H9 (cell line): ENCODE data around the gene BCAS3. TPM values are rescaled to one million over a fixed set of nuclear protein-coding genes. Genes with fewer than 3 reads are reported as not detected.

Source experiments
- DNase-seq: peaks from one replicate; pipeline ENCODE4 v3.0.0-alpha.2; 2017
- H2AFZ ChIP-seq: one replicate; pipeline ENCODE4 v1.6.1; 2013; ENCODE audit warnings: mild to moderate bottlenecking, low read length, control low read depth, moderate library complexity
- H2AK5ac ChIP-seq: 2 replicates; pipeline ENCODE4 v1.6.1; 2013; ENCODE audit warnings: low read length, control low read depth, mixed read lengths; ENCODE audit not compliant: insufficient read length
- H2BK120ac ChIP-seq: one replicate; pipeline ENCODE4 v1.6.1; 2013; ENCODE audit warnings: low read depth, mild to moderate bottlenecking, low read length, control low read depth, inconsistent platforms; ENCODE audit not compliant: poor library complexity, severe bottlenecking
- H2BK12ac ChIP-seq: 2 replicates; pipeline ENCODE4 v1.6.1; 2013; ENCODE audit warnings: low read length, control low read depth, mixed read lengths, low read depth; ENCODE audit not compliant: insufficient read length
- H2BK15ac ChIP-seq: 2 replicates; pipeline ENCODE4 v1.6.1; 2013; ENCODE audit warnings: low read depth, low read length, control low read depth
- H2BK20ac ChIP-seq: one replicate; pipeline ENCODE4 v1.6.1; 2013; ENCODE audit warnings: low read depth, mild to moderate bottlenecking, low read length, control low read depth, inconsistent platforms; ENCODE audit not compliant: poor library complexity, severe bottlenecking
- H2BK5ac ChIP-seq: 2 replicates; pipeline ENCODE4 v1.6.1; 2013; ENCODE audit warnings: low read length, control low read depth, mixed read lengths; ENCODE audit not compliant: insufficient read length
- H3K14ac ChIP-seq: 2 replicates; pipeline ENCODE4 v1.6.1; 2013; ENCODE audit warnings: low read length, control low read depth; ENCODE audit not compliant: insufficient read depth
- H3K18ac ChIP-seq: 2 replicates; pipeline ENCODE4 v1.6.1; 2013; ENCODE audit warnings: low read depth, mild to moderate bottlenecking, mixed read lengths, low read length, control low read depth; ENCODE audit not compliant: insufficient read length
- H3K23ac ChIP-seq: 2 replicates; pipeline ENCODE4 v1.6.1; 2013; ENCODE audit warnings: low read length, control low read depth, mixed read lengths, low read depth; ENCODE audit not compliant: insufficient read length
- H3K23me2 ChIP-seq: 2 replicates; pipeline ENCODE4 v1.6.1; 2013; ENCODE audit warnings: low read depth, mild to moderate bottlenecking, mixed read lengths, low read length, control low read depth; ENCODE audit not compliant: insufficient read length, poor library complexity, severe bottlenecking
- H3K27ac ChIP-seq: 2 replicates; pipeline ENCODE4 v1.5.1; 2013; ENCODE audit warnings: low read length, control low read depth, mixed read lengths, low read depth; ENCODE audit not compliant: insufficient read length
- H3K27me3 ChIP-seq: 2 replicates; pipeline ENCODE4 v1.6.1; 2013; ENCODE audit warnings: low read length, control low read depth, inconsistent platforms; ENCODE audit not compliant: insufficient read depth
- H3K4ac ChIP-seq: 2 replicates; pipeline ENCODE4 v1.6.1; 2013; ENCODE audit warnings: low read depth, mild to moderate bottlenecking, control low read depth, inconsistent platforms, low read length, moderate library complexity
- H3K4me1 ChIP-seq: 2 replicates; pipeline ENCODE4 v1.6.1; 2013; ENCODE audit warnings: low read length, control low read depth, inconsistent platforms; ENCODE audit not compliant: insufficient read depth
- H3K4me2 ChIP-seq: 2 replicates; pipeline ENCODE4 v1.6.1; 2013; ENCODE audit warnings: low read length, control low read depth, mixed read lengths; ENCODE audit not compliant: insufficient read length, insufficient read depth
- H3K56ac ChIP-seq: 2 replicates; pipeline ENCODE4 v1.6.1; 2013; ENCODE audit warnings: low read depth, mild to moderate bottlenecking, mixed read lengths, low read length, control low read depth; ENCODE audit not compliant: insufficient read length
- H3K79me1 ChIP-seq: 2 replicates; pipeline ENCODE4 v1.6.1; 2013; ENCODE audit warnings: low read depth, mild to moderate bottlenecking, moderate library complexity, low read length, control low read depth, inconsistent platforms; ENCODE audit not compliant: insufficient read depth, poor library complexity, severe bottlenecking
- H3K79me2 ChIP-seq: 2 replicates; pipeline ENCODE4 v1.6.1; 2013; ENCODE audit warnings: low read length, control low read depth, inconsistent platforms; ENCODE audit not compliant: insufficient read depth
- H3K9ac ChIP-seq: 2 replicates; pipeline ENCODE4 v1.6.1; 2013; ENCODE audit warnings: low read length, control low read depth, mixed read lengths; ENCODE audit not compliant: insufficient read length; ENCODE audit errors: extremely low read depth
- H3K9me3 ChIP-seq: one replicate; pipeline ENCODE4 v1.6.1; 2013; ENCODE audit warnings: low read depth, low read length, inconsistent platforms; ENCODE audit not compliant: control insufficient read depth
- H3T11ph ChIP-seq: one replicate; pipeline ENCODE4 v1.6.1; 2013; ENCODE audit warnings: mild to moderate bottlenecking, low read length, control low read depth, inconsistent platforms
- H4K20me1 ChIP-seq: one replicate; pipeline ENCODE4 v1.6.1; 2013; ENCODE audit not compliant: control insufficient read depth, insufficient read length, insufficient read depth
- H4K5ac ChIP-seq: 2 replicates; pipeline ENCODE4 v1.6.1; 2013; ENCODE audit warnings: low read depth, mild to moderate bottlenecking, mixed read lengths, low read length, control low read depth; ENCODE audit not compliant: insufficient read length
- H4K8ac ChIP-seq: replicated peaks from 2 replicates; pipeline ENCODE4 v1.6.1; 2013; ENCODE audit warnings: low read length, control low read depth, mixed read lengths, low read depth; ENCODE audit not compliant: insufficient read length
- H4K91ac ChIP-seq: 2 replicates; pipeline ENCODE4 v1.6.1; 2013; ENCODE audit warnings: low read depth, mild to moderate bottlenecking, moderate library complexity, mixed read lengths, low read length, control low read depth; ENCODE audit not compliant: insufficient read length
- H3K27ac Mint-ChIP-seq, 3 experiments: 2 replicates in 2 of 3; 3 replicates in 1 of 3; pipeline ENCODE4 v1.8.0; 2020 to 2021; ENCODE audit warnings: mixed read lengths in 3 of 3, mild to moderate bottlenecking in 1 of 3, moderate library complexity in 1 of 3
- H3K27me3 Mint-ChIP-seq: 2 replicates; pipeline ENCODE4 v1.8.0; 2021; ENCODE audit warnings: low read depth, mild to moderate bottlenecking, moderate library complexity, mixed read lengths
- H3K36me3 Mint-ChIP-seq, 3 experiments: 2 replicates in 2 of 3; 3 replicates in 1 of 3; pipeline ENCODE4 v1.8.0; 2020 to 2021; ENCODE audit warnings: low read depth in 3 of 3, mixed read lengths in 3 of 3; ENCODE audit not compliant: insufficient read depth in 1 of 3
- H3K4me1 Mint-ChIP-seq, 2 experiments: 2 replicates each; pipeline ENCODE4 v1.8.0; 2020; ENCODE audit warnings: mixed read lengths in 2 of 2
- H3K4me3 Mint-ChIP-seq, 2 experiments: 2 replicates in 1 of 2; 3 replicates in 1 of 2; pipeline ENCODE4 v1.8.0; 2020 to 2021; ENCODE audit warnings: mild to moderate bottlenecking in 2 of 2, mixed read lengths in 2 of 2, moderate library complexity in 1 of 2
- H3K9me3 Mint-ChIP-seq, 2 experiments: 2 replicates in 1 of 2; 3 replicates in 1 of 2; pipeline ENCODE4 v1.8.0; 2020; ENCODE audit warnings: mild to moderate bottlenecking in 2 of 2, mixed read lengths in 2 of 2, moderate library complexity in 1 of 2
- WGBS: extraction: QIAGEN DNeasy Blood & Tissue Kit; methylation state at CpG from one replicate; pipeline ENCODE4 v1.1.7; 2013; ENCODE audit warnings: missing lambda C conversion rate, low lambda C conversion rate, mixed read lengths; ENCODE audit not compliant: insufficient read length; ENCODE audit errors: extremely low coverage; 5-methylcytosine and 5-hydroxymethylcytosine counted together
- total RNA-seq: library from RNA; stranded (reverse); gene quantifications from 2 replicates; pipeline ENCODE4 v1.2.1, GENCODE V29; 2021
- TF ChIP-seq, protein P1 (sequence below): fragments of 200-600 bp; sonication (generic); conservative IDR thresholded peaks from 3 replicates; pipeline ENCODE4 v1.8.0; 2021; ENCODE audit warnings: antibody characterized with exemption, mild to moderate bottlenecking

The BCAS3 gene
- total RNA-seq, 1 experiment from 2014 or later, result 22.4 TPM

DNA sequence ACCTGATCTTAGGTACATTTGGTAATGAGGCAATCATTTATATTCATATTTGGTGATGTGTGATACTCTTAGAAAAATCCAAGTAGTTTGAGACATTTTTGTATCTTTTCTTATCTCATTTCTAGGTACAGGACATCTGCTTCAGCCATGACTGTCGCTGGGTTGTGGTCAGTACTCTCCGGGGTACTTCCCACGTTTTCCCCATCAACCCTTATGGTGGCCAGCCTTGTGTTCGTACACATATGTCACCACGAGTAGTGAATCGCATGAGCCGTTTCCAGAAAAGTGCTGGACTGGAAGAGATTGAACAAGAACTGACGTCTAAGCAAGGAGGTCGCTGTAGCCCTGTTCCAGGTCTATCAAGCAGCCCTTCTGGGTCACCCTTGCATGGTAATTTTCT lies 312.2 kb downstream of the BCAS3 start:
- Histone ChIP-seq H3K23ac (no peak overlapping the region), H4K20me1 (no peaks in the 10 kb centered on the region)

More for the DNA sequence above, 312.2 kb downstream of the BCAS3 start:
- no peaks in the 10 kb centered on the region for H3K23me2 ChIP-seq
- DNase-seq, result no peak
- no peaks in the 10 kb centered on the region for H3K79me1 ChIP-seq
- no peaks in the 10 kb centered on the region for H3K4me1 Mint-ChIP-seq
- no CpG with 5 or more reads among the region's 9 CpGs for WGBS
- no peak overlapping the region for H3T11ph ChIP-seq
- no peaks in the 10 kb centered on the region for H3K27me3 ChIP-seq
- TF ChIP-seq, protein P1, sequence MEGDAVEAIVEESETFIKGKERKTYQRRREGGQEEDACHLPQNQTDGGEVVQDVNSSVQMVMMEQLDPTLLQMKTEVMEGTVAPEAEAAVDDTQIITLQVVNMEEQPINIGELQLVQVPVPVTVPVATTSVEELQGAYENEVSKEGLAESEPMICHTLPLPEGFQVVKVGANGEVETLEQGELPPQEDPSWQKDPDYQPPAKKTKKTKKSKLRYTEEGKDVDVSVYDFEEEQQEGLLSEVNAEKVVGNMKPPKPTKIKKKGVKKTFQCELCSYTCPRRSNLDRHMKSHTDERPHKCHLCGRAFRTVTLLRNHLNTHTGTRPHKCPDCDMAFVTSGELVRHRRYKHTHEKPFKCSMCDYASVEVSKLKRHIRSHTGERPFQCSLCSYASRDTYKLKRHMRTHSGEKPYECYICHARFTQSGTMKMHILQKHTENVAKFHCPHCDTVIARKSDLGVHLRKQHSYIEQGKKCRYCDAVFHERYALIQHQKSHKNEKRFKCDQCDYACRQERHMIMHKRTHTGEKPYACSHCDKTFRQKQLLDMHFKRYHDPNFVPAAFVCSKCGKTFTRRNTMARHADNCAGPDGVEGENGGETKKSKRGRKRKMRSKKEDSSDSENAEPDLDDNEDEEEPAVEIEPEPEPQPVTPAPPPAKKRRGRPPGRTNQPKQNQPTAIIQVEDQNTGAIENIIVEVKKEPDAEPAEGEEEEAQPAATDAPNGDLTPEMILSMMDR, result no peak
- H3K9me3 Mint-ChIP-seq, result no peaks in the 10 kb centered on the region
- no peak overlapping the region for H3K4me2 ChIP-seq
- H3K9ac ChIP-seq, result no peak overlapping the region
- H4K8ac ChIP-seq, result no peak overlapping the region
- no peak overlapping the region for H3K4me3 Mint-ChIP-seq
- no peaks in the 10 kb centered on the region for H3K36me3 Mint-ChIP-seq
- no peak overlapping the region for H3K14ac ChIP-seq
- no peak overlapping the region for H2AK5ac ChIP-seq
- H3K79me2 ChIP-seq, result no peaks in the 10 kb centered on the region
- no peaks in the 10 kb centered on the region for H3K9me3 ChIP-seq
- no peak overlapping the region for H3K27ac Mint-ChIP-seq
- no peak overlapping the region for H2BK120ac ChIP-seq
- no peak overlapping the region for H3K4ac ChIP-seq
- no peaks in the 10 kb centered on the region for H3K27me3 Mint-ChIP-seq
- H3K27ac ChIP-seq, result no peak overlapping the region
- no peak overlapping the region for H2BK5ac ChIP-seq
- no peak overlapping the region for H2BK15ac ChIP-seq
- no peak overlapping the region for H4K5ac ChIP-seq
- H3K4me1 ChIP-seq, result no peaks in the 10 kb centered on the region
- no peak overlapping the region for H3K56ac ChIP-seq
- no peak overlapping the region for H3K18ac ChIP-seq
- H2BK12ac ChIP-seq, result no peak overlapping the region
- H4K91ac ChIP-seq, result no peak overlapping the region
- H2AFZ ChIP-seq, result no peak overlapping the region
- H2BK20ac ChIP-seq, result no peak overlapping the region
